NCI-H1417 treated with DMSO at 0.1 percent for 48 hours (cell line): Measurements from ENCODE around the gene KPNA1.

Source experiments
- DNase-seq: peaks from one replicate; lab custom pipeline; 2025; lab: John Stamatoyannopoulos, UW

The KPNA1 gene

GRCh38 chr3:122514123-122515019, at the start of gene KPNA1:
TSS of gene KPNA1 (minus strand) at chr3:122514939. CDS start at chr3:122496565, 18,374 bp downstream.
- peak; percentile 27 for DNase-seq

DNA sequence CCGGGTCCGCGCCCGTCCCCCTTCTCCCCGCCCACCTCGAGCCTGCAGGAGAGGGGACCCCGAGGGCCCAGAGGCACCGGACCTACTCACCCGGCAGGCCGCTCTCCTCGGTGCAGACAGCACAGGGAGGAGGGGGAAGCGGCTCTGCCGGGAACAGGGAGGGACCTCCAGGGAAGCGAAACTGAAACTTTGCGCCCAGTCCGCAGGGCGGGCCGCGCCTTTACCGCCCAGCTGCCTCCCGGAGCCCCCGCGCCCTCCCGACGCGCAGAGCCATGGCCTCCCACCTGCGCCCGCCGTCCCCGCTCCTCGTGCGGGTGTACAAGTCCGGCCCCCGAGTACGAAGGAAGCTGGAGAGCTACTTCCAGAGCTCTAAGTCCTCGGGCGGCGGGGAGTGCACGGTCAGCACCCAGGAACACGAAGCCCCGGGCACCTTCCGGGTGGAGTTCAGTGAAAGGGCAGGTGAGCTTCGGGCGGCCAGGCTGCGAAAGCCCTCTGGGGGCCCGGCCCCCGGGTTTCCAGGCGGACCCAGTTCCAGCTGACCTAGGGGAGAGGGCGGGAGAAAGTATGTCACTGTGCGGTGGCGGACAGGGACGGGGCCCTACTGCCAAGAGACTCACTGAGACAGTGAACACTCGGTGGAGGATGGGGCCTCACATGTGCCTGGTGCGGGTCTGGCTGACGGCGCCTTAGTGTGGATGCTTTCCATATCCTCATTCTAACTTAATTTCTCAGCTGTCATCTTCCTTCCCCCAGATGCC, 49.6 kb upstream of the KPNA1 start, which contains the start of the genes DTX3L and PARP9:
DTX3L (plus strand) TSS at position 184 of the 758 bp plus-strand sequence; CDS start at position 273, 89 bp downstream.
PARP9 (minus strand) TSS at position 146 of the 758 bp plus-strand sequence. CDS start 4,680 bp downstream, outside the sequence.
- DNase-seq: peak; percentile 18

DNA sequence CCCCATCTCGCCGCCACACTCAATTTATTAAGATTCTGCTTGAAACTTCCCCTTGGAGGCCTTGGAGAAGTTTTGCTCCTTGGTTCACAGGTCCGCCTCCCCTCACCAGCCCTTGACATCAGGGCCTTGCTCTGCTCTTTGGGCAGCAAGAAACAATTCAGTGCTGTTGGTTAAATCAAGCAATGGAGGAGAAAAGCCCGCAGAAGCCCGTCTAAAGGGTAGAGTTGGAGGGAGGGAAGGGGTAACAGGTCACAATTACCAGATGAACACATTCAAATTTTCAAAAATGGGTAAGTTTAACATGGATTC, 48.9 kb upstream of the KPNA1 start:
- DNase-seq: no peak

- DNase-seq: no peak
Observed at GRCh38 chr3:122562923-122563716, 48.4 kb upstream of the KPNA1 start.

DNA sequence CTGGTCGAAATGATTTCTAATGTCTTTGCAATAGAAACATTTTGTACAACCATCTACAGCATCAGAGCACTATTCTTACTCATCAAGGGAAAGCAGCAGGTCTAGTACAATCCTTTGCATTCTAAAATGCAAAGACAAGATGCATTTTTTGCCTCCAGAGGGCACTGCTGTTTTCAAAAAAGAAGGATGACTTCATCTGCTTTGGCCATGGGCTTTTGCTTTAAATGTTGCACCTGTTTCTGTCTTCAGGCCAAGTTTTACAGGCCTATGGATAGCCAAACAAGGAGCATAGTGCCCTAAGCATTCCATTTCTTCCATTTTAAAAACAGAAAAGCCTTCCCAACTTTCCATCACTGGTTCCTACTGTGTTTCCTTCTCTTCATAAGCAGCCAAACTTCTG, 45.9 kb upstream of the KPNA1 start:
- DNase-seq: peak; percentile 11

- DNase-seq: no peak
Observed at GRCh38 chr3:122559906-122560305, 45.2 kb upstream of the KPNA1 start.

- no peak for DNase-seq
Observed at GRCh38 chr3:122558605-122559004, 43.9 kb upstream of the KPNA1 start.

DNA sequence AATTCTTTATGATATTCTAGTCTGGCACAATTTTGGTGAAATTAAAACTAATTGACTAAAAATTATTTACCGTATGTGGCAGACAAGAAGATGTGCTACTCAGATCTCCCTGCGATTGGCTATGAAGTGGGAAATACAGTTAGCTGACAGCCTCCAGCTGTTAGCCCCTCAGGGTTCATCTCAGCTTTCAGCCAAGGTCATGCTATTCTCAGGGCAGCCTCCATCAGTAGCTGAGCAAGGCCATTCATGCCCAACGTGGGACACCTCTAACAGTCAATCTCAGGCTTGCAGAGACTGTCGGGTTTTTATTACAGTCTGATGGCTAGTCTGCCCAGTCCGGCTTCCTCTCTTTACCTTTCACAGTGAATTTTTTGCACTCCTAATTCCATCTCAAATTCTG, 42.6 kb upstream of the KPNA1 start:
- no peak for DNase-seq

DNA sequence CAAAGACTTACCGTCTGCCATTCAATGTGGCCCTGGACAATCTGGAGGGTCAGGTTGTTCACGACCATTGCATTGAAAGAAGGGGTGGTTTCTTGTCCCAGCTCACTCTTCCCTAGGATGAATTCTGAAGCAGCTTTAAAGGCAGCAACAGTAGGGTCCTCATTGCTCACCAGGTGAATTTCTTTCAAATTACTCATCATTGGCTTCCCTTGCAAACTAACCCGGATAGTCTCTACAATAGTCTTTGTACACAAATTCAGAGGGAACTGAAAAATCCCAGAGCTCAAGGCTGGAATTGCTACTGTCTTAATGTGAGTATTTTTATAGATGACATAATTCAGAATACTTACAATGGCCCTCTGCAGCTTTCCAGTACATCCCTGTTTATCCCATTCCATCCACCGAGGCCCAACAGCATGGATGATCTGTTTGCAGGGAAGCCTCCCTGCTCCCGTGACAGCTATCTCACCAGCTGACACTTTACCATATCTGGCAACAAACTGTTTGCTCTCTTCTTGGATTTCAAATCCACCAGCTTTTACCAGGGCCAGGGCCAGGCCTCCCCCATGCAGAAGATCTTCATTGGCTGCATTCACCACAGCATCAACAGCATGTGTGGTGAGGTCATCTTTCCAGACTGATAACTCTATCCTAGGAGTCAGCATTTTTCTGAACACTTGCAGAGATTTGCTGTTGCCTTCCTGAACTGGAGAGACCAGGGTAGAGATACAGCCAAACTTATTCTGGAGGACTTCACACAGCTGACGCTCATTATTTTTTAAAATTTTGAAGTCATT, 40.7 kb upstream of the KPNA1 start:
- no peak for DNase-seq

- no peak for DNase-seq
Observed at GRCh38 chr3:122553171-122553570, 38.4 kb upstream of the KPNA1 start.

- no peak for DNase-seq
Observed at GRCh38 chr3:122548619-122549018, 33.9 kb upstream of the KPNA1 start.

- DNase-seq: no peak
Observed at GRCh38 chr3:122548076-122548475, 33.3 kb upstream of the KPNA1 start.

GRCh38 chr3:122546151-122546550, 31.4 kb upstream of the KPNA1 start:
- DNase-seq: no peak

DNA sequence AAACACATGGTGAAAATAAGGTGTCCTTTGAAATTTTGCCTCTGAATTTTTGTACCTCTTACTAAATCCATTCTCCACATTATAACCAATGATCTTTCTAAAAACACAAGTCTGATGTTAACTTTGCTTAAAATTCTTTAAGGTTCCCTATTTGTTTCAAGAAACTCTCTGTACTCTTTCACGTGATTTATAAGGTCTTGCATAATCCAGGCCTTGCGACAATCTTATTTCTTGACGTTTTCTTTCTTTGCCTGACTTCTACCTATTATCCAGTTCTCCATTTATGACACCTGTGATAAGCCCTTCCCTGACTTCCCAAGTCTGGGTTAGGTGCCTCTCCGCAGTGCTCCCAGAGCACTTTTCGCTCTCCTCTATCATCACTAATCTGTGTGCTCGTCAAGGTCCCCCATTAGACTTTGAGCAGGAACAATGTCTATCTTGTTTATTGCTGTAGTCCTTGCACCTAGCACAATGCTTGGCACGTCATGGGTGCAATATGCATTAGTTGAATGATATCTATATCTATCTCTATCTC, 24.3 kb upstream of the KPNA1 start:
- DNase-seq: no peak

GRCh38 chr3:122536632-122537001, 21.9 kb upstream of the KPNA1 start:
- DNase-seq: no peak

- no peak for DNase-seq
Observed at GRCh38 chr3:122535964-122536631, 21.4 kb upstream of the KPNA1 start.

DNA sequence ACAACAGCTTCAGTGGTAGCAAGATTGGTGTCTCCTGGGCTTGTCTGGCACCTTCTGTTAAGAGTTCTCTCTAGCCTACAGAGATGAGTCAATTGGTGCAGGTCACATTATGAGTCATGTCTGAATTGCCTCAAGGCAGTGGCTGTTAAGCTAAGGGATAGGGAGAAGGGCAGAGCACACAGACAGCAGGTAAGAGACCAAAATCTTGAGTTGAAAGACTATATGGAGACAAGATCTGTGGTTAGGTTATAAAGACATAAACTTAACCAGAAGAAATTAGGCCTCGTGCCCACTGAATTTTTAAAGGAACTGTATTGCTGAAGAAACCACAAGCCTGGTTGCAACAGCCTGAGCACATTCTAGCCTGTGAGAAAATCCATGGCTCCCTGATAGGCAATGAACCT, 19.2 kb upstream of the KPNA1 start:
- DNase-seq: no peak

DNA sequence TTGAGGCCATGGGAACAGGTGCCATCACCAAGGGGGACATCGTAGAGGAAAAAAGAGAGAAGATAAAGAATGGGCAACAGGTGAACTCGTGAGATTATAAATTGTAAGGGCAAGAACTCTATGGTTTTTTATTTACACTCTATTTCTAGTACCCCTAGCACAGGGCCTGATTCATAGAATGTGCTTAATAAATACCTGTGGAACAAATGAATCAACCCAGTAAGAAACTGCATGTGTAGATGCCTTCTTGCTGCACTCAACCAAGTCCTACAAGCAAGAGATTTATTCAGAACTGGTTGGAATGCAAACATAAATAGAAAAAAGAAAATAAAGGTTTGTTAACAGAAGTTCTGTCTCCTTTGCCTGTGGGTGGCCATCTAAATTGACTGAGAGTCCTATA, 18.7 kb upstream of the KPNA1 start:
- no peak for DNase-seq

- no peak for DNase-seq
Observed at GRCh38 chr3:122530164-122530563, 15.4 kb upstream of the KPNA1 start.

DNA sequence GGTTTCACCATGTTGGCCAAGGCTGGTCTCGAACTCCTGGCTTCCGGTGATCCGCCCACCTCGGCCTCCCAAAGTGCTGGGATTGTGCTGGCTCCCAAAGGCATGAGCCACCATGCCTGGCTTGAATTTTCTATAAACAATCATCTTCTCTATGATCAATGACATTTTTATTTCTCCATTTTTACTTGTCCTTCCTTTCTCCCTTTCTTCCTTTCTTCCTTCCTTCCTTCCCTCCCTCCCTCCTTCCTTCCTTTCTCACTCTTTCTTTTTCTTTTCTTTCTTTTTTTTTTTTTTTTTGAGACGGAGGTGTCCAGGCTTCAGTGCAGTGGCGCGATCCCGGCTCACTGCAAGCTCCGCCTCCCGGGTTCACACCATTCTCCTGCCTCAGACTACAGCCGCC, 8.6 kb upstream of the KPNA1 start:
- no peak for DNase-seq

DNA sequence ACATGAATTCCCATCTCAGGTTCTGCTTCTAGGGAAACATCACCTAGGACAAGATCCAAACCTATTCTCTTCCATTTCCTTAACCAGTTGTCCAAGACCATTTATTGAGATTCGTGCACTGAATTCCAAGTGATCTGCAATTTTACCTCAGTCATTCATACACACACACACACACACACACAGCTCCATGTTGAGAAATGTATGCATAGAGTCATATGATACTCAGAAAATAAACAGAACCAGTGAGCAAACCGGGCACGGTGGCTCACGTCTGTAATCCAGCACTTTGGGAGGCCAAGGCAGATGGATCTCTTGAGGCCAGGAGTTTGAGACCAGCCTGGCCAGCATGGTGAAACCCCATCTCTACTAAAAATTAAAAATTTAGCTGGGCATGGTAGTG, 6.1 kb upstream of the KPNA1 start:
- no peak for DNase-seq
